GM10847 (cell line): ENCODE data around the gene SGMS2.

Experiments used
- POLR2A ChIP-seq: IDR thresholded peaks from 2 replicates; pipeline ENCODE4 v1.6.1; 2011; ENCODE audit not compliant: insufficient read length; ENCODE audit errors: extremely low read depth

The SGMS2 gene

DNA sequence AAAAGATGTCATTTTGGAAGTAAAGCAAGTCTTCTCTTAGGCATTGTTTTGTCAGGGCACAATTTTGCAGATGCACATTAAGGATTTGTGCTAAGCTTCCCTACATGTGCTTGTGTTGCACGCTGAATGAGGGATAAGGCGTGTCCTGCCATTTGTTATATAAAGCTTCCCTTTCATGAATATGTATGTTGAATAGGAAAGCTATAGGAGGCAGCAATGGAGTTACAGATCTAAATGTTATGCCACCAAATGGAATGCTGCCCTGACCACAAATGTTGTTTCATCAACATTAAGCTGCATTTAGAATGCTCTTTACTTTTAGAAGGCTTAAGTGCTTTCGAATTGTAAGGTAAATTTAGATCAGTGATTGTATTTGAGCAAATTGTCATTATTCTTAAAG is 20.9 kb downstream of the SGMS2 start:
- no peak for TF ChIP-seq POLR2A

DNA sequence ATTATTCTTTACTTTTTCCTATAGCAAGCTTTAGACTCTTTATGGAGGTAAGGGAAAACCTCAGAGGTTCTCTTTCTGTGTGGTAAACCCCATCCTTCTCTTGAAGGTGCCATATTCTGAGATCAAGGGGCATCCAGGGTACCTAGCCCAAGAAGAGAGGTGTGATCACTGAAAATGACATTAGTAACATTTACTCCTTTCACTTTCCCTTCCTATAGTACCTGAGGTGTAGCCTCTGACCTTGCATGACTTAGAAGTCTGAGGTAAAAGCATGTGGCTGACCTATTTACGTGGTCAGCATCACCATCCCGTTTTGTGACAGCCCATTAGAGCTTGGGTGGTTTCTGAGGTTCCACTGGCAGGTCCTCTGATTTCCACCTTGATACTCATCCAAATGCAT is 25.7 kb downstream of the SGMS2 start:
- TF ChIP-seq POLR2A: no peak

- no peak for TF ChIP-seq POLR2A
Observed at GRCh38 chr4:107853444-107854355, 29.0 kb downstream of the SGMS2 start.

- no peak for TF ChIP-seq POLR2A
Observed at GRCh38 chr4:107854356-107855022, 29.8 kb downstream of the SGMS2 start.

DNA sequence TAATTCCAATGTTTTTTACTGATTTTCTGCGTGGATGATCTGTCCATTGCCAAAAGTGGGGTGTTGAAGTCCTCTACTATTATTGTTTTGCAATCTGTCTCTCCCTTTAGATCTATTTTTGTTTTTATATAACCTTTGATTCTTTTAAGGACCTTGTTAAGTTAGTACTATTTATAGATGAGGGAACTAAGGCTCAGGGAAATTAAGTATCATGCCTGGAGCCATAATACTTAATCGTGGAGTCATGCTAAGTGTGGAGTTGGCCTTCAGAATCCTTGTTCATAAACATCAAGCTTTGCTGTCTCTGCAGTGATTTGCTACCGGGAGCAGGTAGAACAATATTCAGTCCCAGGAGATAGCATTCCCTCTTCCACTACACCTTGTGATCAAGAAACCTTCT is 31.0 kb downstream of the SGMS2 start:
- no peak for TF ChIP-seq POLR2A

GRCh38 chr4:107856901-107857300 is 32.2 kb downstream of the SGMS2 start:
- TF ChIP-seq POLR2A: no peak

DNA sequence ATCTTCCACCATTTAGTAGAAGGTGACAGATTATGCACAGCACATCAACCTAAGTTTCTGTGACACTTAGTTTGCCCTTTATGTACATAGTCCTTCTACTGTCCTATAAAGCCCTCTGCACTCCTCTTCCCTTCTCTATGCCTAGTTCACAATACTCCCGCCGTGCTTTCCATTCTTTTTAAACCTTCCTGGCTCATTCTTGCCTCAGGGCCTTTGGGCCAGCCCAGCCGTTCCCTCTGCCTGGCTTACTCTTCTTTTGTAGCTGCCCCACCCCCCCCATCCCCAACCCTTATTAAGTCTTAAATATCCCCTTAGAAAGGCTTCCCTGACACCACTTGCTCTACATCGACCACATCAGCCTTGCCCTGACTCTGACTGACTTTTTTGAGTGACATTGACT is 33.0 kb downstream of the SGMS2 start:
- TF ChIP-seq POLR2A: no peak

DNA sequence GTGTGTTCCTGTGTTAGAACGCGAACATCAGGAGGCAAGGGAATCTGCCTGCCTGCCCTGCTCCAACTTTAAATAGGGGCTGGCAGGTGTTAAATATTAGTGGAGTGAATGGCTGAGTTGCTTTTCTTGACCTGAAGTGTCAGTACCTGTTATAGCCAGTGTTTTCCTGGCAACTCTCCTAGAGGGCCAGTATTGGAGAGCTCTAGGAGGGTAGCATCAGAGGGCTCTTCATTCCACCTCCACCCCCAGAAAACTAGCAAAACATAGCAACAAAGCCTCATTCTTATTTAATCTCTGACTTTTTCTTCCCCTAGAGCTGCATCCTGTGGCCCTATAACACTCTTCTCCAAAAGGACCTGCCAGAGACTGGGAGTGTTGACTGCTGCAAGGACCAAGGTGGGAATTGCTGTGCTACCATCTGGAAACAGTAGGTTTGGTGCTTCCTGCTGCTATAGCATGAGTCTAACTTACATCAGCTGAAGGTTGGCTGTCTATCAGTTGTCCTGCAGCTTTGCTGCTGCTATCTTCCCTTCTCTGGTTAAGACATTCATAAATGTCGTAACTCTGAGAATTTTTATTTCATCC is 33.5 kb downstream of the SGMS2 start:
- no peak for TF ChIP-seq POLR2A

- TF ChIP-seq POLR2A: no peak
Observed at GRCh38 chr4:107862658-107863057, 37.9 kb downstream of the SGMS2 start.

DNA sequence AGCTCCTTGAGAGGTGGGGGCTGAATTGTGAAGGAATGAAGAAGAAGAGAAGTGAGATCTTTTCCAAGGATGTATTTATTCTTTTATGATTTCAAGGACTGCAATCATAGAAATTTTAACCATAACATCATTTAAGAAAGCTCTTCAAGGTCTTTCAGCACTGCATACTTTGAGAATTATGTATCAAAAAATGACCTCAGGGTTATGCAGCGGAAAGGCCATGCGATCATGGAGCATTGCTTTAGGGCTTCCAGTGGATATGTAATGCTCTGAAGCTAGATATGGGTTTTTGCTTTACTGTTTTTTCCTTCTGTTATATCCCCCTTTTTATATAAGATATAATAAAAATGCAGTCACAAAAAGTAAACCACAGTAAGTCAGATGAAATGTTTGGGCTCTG is 38.7 kb downstream of the SGMS2 start:
- TF ChIP-seq POLR2A: no peak

DNA sequence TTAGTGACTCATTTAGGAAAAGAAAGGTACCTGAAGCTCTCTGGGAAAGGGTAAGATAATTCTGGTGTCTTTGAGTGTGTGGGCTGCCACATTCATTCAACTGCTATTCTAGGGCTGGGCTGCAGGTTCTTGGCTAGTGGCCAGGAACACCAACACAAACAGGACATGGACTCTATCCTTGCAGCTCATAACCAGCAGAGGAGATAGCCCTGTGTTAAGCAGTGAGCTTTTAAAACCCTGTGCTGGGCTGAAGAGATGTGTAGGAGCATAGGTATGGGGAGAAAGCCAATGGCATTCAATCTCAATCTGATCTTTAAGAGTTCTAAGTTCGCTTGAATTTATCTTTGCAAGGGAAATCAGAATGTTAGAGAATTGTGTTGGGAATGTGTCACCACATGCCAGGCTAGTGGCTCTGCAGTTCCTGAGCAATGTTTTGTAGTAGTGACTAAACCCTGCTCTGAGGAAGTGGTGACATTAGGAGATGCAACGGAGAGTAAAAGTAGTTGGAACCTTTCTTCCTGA is 39.2 kb downstream of the SGMS2 start:
- TF ChIP-seq POLR2A: no peak

DNA sequence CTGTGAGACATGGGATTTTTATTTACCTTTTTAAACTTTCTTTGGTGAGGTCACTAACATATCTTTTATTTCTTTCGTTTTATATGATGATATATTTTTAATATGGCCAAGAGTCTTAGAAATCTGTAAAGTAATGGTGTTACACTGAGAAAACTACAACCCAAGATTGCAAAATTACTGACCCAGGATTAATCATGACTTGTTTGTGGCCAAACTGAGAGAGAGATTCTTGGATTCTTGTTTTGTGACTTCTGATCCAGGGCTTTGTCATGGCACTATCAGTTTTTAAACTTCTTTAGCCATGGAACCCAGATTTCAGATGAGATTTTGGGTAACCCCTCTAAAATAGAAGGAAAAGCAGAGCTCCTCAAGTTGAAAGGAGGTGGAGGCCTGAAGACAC is 42.0 kb downstream of the SGMS2 start:
- TF ChIP-seq POLR2A: no peak

- TF ChIP-seq POLR2A: no peak
Observed at GRCh38 chr4:107870236-107870635, 45.5 kb downstream of the SGMS2 start.

DNA sequence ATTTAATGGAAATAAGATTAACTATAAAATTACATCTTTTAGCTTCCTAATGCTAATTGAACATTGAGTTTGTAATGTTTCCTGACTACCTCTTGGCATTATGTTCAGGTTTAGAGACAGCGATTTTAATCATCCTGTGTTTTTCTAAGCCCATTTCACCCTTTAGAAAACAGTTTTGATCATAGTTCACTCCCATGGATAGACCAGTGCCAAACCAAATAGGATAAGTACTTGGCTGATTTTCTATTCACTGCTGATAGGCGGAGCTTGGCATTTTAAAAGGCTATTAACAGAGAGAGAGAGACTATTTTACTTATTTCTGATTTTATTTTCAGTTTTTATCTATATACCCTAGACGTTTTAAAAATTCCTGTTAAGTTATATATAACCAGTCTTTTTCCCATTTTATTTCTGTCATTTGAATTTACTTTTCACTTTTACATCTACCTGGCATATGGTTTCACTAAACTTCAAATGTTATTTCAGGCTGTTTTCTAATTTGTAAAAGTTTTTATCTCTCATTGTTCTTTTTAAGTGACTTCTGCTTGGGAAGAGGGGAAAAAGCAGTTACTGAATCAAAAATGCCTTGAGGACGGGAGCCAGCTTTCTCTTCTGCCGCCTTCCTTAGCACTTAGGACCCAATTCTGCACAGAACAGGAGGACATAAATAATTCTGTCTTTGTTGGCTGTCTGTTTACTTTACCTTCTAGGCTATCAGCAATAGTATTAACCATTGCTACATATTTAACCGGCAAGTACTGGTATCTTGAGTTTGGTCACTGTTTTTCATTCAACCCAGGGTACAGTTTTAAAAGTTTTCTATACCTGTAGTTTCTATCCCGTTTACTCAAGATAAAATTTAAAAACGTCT is 46.4 kb downstream of the SGMS2 start:
- TF ChIP-seq POLR2A: no peak

- TF ChIP-seq POLR2A: no peak
Observed at GRCh38 chr4:107874024-107874423, 49.3 kb downstream of the SGMS2 start.
